Measurements from ENCODE around the gene CES4A.
"Not testable (repeated sequence)": the region's sequence is repeated elsewhere in the genome, so short reads cannot be mapped to it uniquely, and the experiment has no call there.

CES4A gene

GRCh38 chr16:66988197-66988788, at the start of gene CES4A:
TSS of gene CES4A (plus strand) at chr16:66988589. CDS start at chr16:66988773, 184 bp downstream.
- no peak for DNase-seq

GRCh38 chr16:66939366-66939765, 49.0 kb upstream of the CES4A start:
- DNase-seq = no peak

GRCh38 chr16:66940236-66940635, 48.2 kb upstream of the CES4A start:
- no peak for DNase-seq

GRCh38 chr16:66942981-66943380, 45.4 kb upstream of the CES4A start:
- DNase-seq = no peak

- DNase-seq = no peak
These were observed 44.8 kb upstream of the CES4A start for GRCh38 chr16:66943426-66944053.

- no peak for DNase-seq
These were observed 44.3 kb upstream of the CES4A start for GRCh38 chr16:66944054-66944441.

GRCh38 chr16:66944971-66945370, 43.4 kb upstream of the CES4A start:
- DNase-seq = not testable (repeated sequence)

GRCh38 chr16:66945939-66946338, 42.5 kb upstream of the CES4A start:
- DNase-seq = no peak

- no peak for DNase-seq
These were observed 41.8 kb upstream of the CES4A start for GRCh38 chr16:66946541-66946940.

- DNase-seq = no peak
These were observed 41.5 kb upstream of the CES4A start for GRCh38 chr16:66946974-66947301.

GRCh38 chr16:66947302-66948065, 40.9 kb upstream of the CES4A start:
- peak; percentile 90 for DNase-seq

- DNase-seq = peak; percentile 27
These were observed 40.1 kb upstream of the CES4A start for GRCh38 chr16:66948134-66948836.

- DNase-seq = no peak
These were observed 39.6 kb upstream of the CES4A start for GRCh38 chr16:66948837-66949225.

- no peak for DNase-seq
These were observed 38.9 kb upstream of the CES4A start for GRCh38 chr16:66949472-66949871.

GRCh38 chr16:66950437-66950836, 38.0 kb upstream of the CES4A start:
- no peak for DNase-seq

- no peak for DNase-seq
These were observed 37.2 kb upstream of the CES4A start for GRCh38 chr16:66950971-66951790.

GRCh38 chr16:66952430-66953110, 35.8 kb upstream of the CES4A start:
- no peak for DNase-seq

- DNase-seq = no peak
These were observed 34.8 kb upstream of the CES4A start for GRCh38 chr16:66953462-66954096.

GRCh38 chr16:66954097-66954659, 34.2 kb upstream of the CES4A start:
- peak; percentile 85 for DNase-seq

GRCh38 chr16:66955363-66956153, 32.8 kb upstream of the CES4A start:
- DNase-seq = not testable (repeated sequence)

GRCh38 chr16:66956154-66956457, 32.3 kb upstream of the CES4A start:
- not testable (repeated sequence) for DNase-seq
